Smooth muscle cell (in vitro differentiated cells): ENCODE measurements around the gene PHETA1. TPM values are rescaled to one million over a fixed set of nuclear protein-coding genes. Genes with fewer than 3 reads are reported as not detected.
A peak's percentile ranks its signal among the peaks of the same experiment; 100 is the strongest.

Experiments used
- DNase-seq: peaks from one replicate; lab custom pipeline; 2025; ENCODE audit not compliant: unreplicated experiment; lab: John Stamatoyannopoulos, UW
- H2AFZ ChIP-seq: fragments of 200-600 bp; sonication (generic); 2 replicates; pipeline ENCODE4 v1.6.0; 2016; ENCODE audit warnings: antibody characterized with exemption, low read depth, mild to moderate bottlenecking
- H3F3A ChIP-seq: fragments of 200-600 bp; sonication (generic); 2 replicates; pipeline ENCODE4 v1.6.0; 2017; ENCODE audit warnings: antibody characterized with exemption, low read depth
- H3K27ac ChIP-seq: fragments of 200-600 bp; sonication (generic); 2 replicates; pipeline ENCODE4 v1.5.1; 2016; ENCODE audit warnings: low read depth, mild to moderate bottlenecking
- H3K27me3 ChIP-seq: fragments of 200-600 bp; sonication (generic); 2 replicates; pipeline ENCODE4 v1.6.1; 2016; ENCODE audit warnings: low read depth, mild to moderate bottlenecking
- H3K36me3 ChIP-seq: fragments of 200-600 bp; sonication (generic); 2 replicates; pipeline ENCODE4 v1.5.1; 2016; ENCODE audit warnings: low read depth
- H3K4me1 ChIP-seq: fragments of 200-600 bp; sonication (generic); 2 replicates; pipeline ENCODE4 v1.5.1; 2016; ENCODE audit warnings: low read depth
- H3K4me2 ChIP-seq: fragments of 200-600 bp; sonication (generic); 2 replicates; pipeline ENCODE4 v1.6.0; 2016; ENCODE audit warnings: mild to moderate bottlenecking
- H3K4me3 ChIP-seq: fragments of 200-600 bp; sonication (generic); 2 replicates; pipeline ENCODE4 v1.5.1; 2016; ENCODE audit warnings: mild to moderate bottlenecking
- H3K79me2 ChIP-seq: fragments of 200-600 bp; sonication (generic); 2 replicates; pipeline ENCODE4 v1.6.0; 2016; ENCODE audit warnings: low read depth, mild to moderate bottlenecking
- H3K9ac ChIP-seq: fragments of 200-600 bp; sonication (generic); 2 replicates; pipeline ENCODE4 v1.6.0; 2016; ENCODE audit warnings: low read depth
- H3K9me3 ChIP-seq: fragments of 200-600 bp; sonication (generic); replicated peaks from 2 replicates; pipeline ENCODE4 v1.5.1; 2016; ENCODE audit warnings: low read depth
- H4K20me1 ChIP-seq: fragments of 200-600 bp; sonication (generic); 2 replicates; pipeline ENCODE4 v1.6.0; 2016; ENCODE audit warnings: low read depth
- CTCF ChIP-seq: fragments of 200-600 bp; sonication (generic); IDR thresholded peaks from 2 replicates; pipeline ENCODE4 v1.5.1; 2017; ENCODE audit warnings: borderline replicate concordance, mild to moderate bottlenecking, antibody characterized with exemption; ENCODE audit not compliant: insufficient read depth, poor library complexity, severe bottlenecking
- WGBS: methylation state at CpG from one replicate; pipeline ENCODE4 v1.1.7; 2016; ENCODE audit warnings: low lambda C conversion rate; 5-methylcytosine and 5-hydroxymethylcytosine counted together
- polyA plus RNA-seq: library from polyadenylated mRNA; unstranded; fragments of >200 nt; fragmentation: Nextera tagmentation; extraction: Ambion mirVana; gene quantifications from 2 replicates; pipeline ENCODE4 v1.2.1, GENCODE V29; 2016
- total RNA-seq: library from RNA; depleted of rRNA; stranded (reverse); fragments of >200 nt; gene quantifications from 2 replicates; pipeline ENCODE4 v1.2.3, GENCODE V29; 2014

The PHETA1 gene
- total and polyA plus RNA-seq, 2 experiments from 2014 or later: 2.9 to 9.3 TPM

- Histone ChIP-seq H3K4me2 (no peak overlapping the region), H2AFZ (no peak overlapping the region), H3K27me3 (no peaks in the 10 kb centered on the region), H4K20me1 (peaks cover 51% of the 10 kb centered on the region), H3K9ac (no peak overlapping the region), H3K4me3 (no peak overlapping the region), H3K36me3 (no peaks in the 10 kb centered on the region), H3K9me3 (no peaks in the 10 kb centered on the region), H3K79me2 (peaks cover 74% of the 10 kb centered on the region), H3K4me1 (peaks cover 2% of the 10 kb centered on the region), H3F3A (peaks cover 12% of the 10 kb centered on the region), H3K27ac (no peak overlapping the region)
- no peak for DNase-seq
- 100% methylated on average over 2 of the region's 2 CpGs for WGBS
- TF ChIP-seq CTCF: no peak
Observed at GRCh38 chr12:111417290-111417689, 48.4 kb upstream of the PHETA1 start.

DNA sequence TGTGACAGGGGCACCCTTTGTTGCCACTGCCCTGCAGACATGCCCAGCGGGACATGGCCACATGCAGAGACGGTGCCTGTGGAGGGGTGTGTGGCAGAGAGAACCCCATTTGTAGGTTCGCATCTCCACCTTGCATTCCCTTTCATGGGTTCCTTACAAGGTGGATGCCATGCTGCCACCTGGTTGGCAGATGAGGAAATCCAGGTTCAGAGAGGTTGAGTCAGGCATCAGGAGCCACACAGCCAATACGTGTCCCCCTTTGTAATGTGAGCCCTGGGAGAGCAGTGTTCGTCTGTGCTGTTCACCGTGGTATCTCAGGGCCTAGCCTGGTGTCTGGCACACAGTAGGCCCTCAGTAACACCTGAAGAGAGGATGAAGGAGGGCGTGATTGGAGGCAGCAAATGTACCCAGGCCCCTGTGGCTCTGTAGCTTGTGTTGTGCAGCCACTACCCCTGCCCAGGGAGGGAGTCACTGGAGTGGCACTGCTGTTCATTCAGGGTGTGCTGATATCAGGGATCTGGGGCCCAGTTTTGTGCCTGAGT is 45.9 kb upstream of the PHETA1 start:
- H3K4me1 ChIP-seq: peaks cover 24% of the 10 kb centered on the region
- DNase-seq: no peak

GRCh38 chr12:111413442-111414086 is 44.7 kb upstream of the PHETA1 start:
- Histone ChIP-seq H3F3A (peaks cover 15% of the 10 kb centered on the region), H4K20me1 (peaks cover 51% of the 10 kb centered on the region), H3K4me2 (no peak overlapping the region), H3K27me3 (no peaks in the 10 kb centered on the region), H3K4me3 (no peak overlapping the region), H3K9ac (no peak overlapping the region), H3K36me3 (no peaks in the 10 kb centered on the region), H2AFZ (no peak overlapping the region), H3K27ac (peak overlapping the region; percentile 84), H3K9me3 (no peaks in the 10 kb centered on the region), H3K4me1 (peaks cover 29% of the 10 kb centered on the region), H3K79me2 (peaks cover 72% of the 10 kb centered on the region)
- DNase-seq: no peak
- TF ChIP-seq CTCF: no peak
- WGBS: 48% methylated on average over 12 of the region's 12 CpGs

More for the DNA sequence above, 45.9 kb upstream of the PHETA1 start:
- Histone ChIP-seq H3F3A (peaks cover 15% of the 10 kb centered on the region), H3K36me3 (no peaks in the 10 kb centered on the region), H3K9me3 (no peaks in the 10 kb centered on the region), H3K27ac (peak overlapping the region; percentile 84), H3K9ac (no peak overlapping the region), H4K20me1 (peaks cover 51% of the 10 kb centered on the region), H3K4me2 (no peak overlapping the region), H3K27me3 (no peaks in the 10 kb centered on the region), H3K79me2 (peaks cover 67% of the 10 kb centered on the region), H2AFZ (no peak overlapping the region), H3K4me3 (no peak overlapping the region)
- TF ChIP-seq CTCF: no peak
- WGBS: 98% methylated on average over 7 of the region's 7 CpGs

DNA sequence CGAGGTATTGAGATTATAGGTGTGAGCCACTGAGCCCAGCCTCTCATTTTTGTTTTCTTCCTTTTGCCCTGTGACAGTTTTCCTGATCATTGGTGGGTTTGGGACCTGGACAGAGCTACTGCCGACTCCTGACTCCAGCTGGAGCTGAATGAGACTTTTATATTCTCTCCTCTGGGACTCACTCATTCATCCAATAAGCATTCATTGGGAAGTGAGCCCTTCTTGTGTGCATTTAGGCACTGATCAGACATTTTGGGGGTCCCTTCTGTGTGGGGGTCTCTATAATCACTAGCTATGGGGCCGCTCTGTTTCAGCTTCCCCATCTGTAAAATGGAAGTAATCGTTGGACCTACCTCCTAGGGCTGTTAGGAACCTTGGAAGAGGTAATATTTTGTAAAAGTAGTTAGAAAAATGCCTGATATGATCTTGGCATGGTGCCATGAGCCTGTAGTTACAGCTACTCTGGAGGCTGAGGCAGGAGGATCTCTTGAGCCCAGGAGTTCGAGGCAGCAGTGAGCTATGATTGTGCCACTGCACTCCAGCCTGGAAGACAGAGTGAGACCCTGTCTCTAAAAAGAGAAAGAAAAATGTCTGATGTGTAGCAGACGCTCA is 44.0 kb upstream of the PHETA1 start:
- Histone ChIP-seq H3K9me3 (no peaks in the 10 kb centered on the region), H4K20me1 (peaks cover 50% of the 10 kb centered on the region), H2AFZ (no peak overlapping the region), H3K36me3 (no peaks in the 10 kb centered on the region), H3F3A (peaks cover 15% of the 10 kb centered on the region), H3K9ac (no peak overlapping the region), H3K27ac (peak overlapping the region; percentile 84), H3K4me1 (peaks cover 30% of the 10 kb centered on the region), H3K4me2 (peak overlapping the region; percentile 26), H3K4me3 (no peak overlapping the region), H3K79me2 (peaks cover 74% of the 10 kb centered on the region), H3K27me3 (no peaks in the 10 kb centered on the region)
- DNase-seq: no peak
- WGBS: 75% methylated on average over 6 of the region's 6 CpGs
- TF ChIP-seq CTCF: no peak
